ENCODE data around the gene UGT1A8.
"Not testable (repeated sequence)": the region's sequence is repeated elsewhere in the genome, so short reads cannot be mapped to it uniquely, and the experiment has no call there.

The UGT1A8 gene

DNA sequence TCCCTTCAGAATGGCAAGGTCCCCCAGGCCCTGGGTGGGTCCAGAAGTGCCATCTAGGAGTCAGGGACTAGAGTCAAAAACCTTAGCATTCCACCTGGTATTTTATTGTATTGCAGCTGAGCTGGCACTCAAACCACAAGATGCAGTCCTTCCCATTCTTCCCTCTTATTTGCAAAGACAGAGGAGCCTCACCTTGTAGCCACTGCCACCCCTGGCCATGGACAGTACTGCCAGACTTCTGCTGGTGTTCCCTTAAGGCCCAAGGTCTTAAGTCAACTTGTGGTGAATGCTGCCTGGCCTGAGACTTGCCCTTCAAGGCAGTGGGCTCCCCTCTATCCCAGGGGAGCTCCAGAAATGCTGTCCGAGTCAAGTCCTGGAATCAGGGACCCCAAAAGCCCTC is 25.7 kb downstream of the UGT1A8 start:
- DNase-seq = no peak

DNA sequence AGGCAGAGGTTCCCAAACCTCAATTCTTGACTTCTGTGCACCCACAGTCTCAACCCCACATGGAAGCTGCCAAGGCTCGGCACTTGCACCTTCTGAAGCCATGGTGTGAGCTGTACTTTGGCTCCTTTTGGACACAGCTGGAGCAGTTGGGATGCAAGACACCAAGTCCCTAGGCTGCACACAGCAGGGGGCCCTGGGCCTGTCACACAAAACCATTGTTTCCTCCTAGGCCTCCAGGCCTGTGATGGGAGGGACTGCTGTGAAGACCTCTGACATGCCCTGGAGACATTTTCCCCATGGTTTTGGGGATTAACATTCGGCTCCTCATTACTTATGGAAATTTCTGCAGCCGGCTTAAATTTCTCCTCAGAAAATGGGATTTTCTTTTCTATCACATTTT is 28.6 kb downstream of the UGT1A8 start:
- not testable (repeated sequence) for DNase-seq

DNA sequence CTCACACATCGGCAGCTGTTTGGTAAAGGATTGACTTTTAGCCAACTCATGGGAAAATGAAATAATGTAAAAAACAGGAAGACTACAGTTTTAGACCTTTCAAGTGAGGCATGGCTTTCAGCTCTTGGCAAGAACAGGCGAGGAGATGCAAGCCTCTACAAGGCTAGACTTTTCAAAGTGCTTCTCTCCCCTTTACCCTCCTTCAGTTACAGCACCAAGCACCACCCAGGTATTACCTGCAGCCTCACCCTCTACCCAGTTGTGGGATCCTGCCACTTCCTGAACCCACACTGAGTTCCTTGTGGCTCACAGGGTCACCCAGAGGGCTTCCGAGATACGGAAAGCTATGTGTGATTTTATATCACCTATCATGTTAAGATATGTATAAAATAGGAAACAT is 33.5 kb downstream of the UGT1A8 start:
- DNase-seq = no peak

DNA sequence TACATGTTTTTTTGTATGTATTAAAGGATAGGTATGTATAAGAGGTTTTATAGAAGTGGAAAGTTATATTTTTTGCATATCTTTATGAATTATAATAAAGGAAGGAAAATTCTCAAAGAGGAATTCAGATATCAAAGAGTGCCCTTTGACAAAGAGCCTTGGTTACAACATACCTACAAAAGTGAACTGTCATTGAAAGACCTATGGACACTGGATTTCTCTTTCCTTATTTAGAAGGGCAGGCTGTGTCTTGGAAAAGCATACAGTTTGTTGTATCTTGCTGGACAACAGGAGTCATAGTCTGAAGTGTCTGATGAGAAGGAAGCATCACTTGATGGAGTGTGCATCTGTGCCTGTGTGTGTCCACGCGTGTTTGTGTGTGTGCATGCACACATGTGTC is 34.0 kb downstream of the UGT1A8 start:
- DNase-seq = no peak

DNA sequence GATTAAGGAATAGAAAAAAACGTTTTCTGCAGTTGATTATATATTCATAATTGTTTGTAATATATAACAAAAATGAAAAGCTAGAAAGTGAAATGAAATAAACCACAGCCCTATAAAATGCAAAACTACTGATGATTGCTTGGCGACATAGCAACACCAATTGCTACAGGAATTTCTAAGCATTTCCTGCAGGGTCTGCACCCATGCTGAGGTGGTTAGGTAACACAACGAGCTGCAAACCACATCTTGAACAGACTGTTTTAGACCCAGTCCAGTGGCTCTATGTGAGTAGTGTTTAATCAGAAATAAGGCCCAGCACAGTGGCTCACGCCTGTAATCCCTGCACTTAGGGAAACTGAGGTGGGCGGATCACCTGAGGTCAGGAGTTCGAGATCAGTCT is 37.1 kb downstream of the UGT1A8 start:
- DNase-seq = no peak

DNA sequence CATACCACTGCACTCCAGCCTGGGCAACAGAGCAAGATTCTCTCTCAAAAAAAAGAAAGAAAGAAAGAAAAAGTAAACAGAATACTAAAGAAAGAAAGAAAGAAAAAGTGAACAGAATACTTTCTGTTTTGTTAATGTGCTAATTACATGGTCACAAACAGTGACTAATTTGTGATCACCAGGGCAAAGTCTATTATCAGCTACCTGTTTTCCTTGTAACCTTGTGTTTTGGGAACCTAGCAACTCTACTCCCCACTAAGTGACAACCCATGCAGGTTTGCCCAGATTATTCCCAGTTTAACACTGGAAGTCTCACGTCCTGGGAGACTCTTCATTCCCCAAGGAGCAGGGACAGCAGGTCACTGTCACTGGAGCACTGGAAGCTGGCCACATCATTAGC is 37.6 kb downstream of the UGT1A8 start:
- DNase-seq = no peak

DNA sequence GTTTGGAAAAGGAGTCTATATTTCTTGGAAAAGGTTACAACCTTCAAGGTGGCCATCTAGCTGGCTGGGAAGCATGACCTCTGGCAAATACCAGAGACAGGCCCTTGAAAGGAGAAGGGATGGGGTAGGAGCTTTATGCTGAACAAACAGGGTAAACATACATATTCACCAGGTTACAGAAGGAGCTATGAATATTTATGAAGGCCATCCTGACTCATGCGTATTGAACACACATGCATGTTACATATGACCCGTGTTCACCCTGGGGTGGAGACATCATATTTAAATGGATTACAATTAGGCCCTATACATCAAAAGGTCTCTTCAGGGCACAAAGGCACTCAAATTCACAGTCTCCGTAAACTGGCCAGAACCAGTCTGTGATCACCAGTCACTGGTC is 38.5 kb downstream of the UGT1A8 start:
- not testable (repeated sequence) for DNase-seq

DNA sequence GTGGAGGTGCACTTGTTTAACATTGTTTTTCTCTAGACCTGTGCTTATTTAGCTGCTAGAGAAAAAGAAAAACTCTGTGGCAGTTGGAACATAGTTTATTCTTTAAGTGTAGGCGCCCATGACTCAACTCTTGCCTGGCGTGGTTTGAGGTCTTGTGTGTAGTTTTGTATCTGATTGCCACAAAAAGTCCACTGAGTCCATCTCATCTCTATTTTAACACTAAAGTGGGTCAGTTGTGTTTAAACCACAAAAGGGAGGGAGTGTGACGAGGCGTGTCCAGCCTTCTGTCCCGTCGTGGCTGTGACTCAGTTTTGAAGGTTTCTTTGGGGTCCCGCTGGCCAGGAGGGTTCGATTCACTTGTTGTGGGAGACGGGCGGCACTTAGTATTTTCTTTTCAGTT is 39.0 kb downstream of the UGT1A8 start:
- no peak for DNase-seq

DNA sequence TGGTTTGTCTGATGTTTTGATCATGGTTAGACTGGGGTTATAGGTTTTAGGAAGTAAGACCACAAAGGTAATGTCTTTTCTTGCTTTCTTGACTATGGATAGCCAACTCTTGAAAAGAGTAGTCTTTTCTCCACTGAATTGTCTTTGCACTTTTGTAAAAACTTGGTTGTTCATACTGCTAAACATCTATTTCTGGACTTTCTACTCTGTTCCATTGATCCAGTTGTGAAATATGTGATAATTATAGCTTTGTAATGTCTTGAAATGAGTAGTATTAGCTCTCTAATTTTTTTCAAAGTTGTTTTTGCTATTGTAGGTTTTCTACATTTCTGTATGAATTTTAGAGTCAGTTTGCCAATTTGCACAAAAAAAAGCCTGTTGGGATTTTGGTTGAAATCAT is 41.2 kb downstream of the UGT1A8 start:
- DNase-seq = no peak

DNA sequence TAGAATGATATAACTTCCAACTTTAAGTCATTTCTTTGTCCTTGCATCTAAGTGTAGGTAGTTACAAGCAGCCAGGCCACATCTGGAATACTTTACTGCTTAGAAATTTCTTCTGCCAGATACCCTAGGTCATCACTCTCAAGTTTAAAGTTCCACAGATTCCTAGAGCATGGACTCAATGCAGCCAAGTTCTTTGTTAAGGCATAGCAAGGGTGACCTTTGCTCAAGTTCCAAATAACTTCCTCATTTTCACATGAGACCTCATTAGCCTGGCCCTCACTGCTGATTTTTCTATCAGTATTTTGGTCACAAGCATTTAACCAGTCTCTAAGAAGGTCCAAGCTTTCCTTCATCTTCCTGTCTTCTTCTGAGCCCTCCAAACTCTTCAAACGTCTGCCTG is 46.5 kb downstream of the UGT1A8 start:
- DNase-seq = no peak

DNA sequence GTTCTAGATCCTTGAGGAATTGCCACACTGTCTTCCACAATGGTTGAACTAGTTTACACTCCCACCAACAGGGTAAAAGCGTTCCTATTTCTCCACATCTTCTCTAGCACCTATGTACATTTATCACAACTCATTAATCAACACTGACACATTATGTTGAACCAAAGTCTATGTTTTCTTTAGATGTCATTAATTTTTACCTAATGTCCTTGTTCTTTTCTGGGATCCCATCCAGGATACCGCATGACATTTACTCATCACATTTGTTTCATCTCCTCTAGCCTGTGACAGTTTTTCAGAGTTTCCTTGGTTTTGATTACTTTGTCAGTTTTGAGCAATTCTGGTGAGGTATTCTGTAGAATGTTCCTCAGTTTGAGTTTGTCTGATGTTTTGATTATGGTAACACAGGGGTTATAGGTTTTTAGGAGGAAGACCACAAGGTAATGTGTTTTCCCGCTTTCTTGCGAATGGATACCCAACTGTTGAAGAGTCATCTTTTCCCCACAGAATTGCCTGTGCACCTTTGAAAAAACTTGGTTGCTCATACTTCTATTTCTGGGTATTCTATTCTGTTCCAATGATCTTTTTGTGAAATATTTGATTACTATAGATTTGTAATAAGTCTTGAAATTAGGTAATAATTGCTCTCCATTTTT is 51.3 kb downstream of the UGT1A8 start:
- DNase-seq = no peak

DNA sequence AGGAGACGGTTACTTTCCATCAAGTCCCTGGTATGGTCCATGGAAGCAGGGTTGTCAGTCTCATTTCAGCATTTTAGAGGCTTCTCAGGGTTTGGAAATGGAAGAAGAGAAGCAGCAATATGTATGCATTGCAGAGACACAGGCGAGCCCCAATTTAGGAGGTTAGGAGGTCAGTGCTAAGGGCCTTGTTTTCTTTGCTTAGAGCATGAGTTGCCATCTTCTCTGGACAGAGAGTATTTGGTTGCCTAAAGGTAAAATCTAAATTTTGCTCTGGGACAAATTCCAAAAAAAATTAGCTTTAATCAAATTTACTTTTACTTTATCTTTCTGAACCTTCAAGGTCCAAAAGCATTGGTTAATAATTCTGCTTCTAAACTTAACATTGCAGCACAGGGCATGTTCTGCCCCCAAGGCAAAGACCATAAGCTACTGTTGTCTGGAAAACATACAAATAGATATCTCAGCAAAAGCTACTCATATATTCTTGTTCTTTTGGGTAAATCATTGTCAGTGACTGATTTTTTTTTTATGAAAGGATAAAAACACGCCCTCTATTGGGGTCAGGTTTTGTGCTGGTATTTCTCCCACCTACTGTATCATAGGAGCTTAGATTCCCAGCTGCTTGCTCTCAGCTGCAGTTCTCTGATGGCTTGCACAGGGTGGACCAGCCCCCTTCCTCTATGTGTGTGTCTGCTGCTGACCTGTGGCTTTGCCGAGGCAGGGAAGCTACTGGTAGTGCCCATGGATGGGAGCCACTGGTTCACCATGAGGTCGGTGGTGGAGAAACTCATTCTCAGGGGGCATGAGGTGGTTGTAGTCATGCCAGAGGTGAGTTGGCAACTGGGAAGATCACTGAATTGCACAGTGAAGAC is 54.1 kb downstream of the UGT1A8 start, which contains the start of gene UGT1A9:
Gene UGT1A9, plus strand, starts transcription at position 609 of the 872 bp plus-strand sequence. Its CDS starts 37 bp downstream, at position 646.
- no peak for DNase-seq

DNA sequence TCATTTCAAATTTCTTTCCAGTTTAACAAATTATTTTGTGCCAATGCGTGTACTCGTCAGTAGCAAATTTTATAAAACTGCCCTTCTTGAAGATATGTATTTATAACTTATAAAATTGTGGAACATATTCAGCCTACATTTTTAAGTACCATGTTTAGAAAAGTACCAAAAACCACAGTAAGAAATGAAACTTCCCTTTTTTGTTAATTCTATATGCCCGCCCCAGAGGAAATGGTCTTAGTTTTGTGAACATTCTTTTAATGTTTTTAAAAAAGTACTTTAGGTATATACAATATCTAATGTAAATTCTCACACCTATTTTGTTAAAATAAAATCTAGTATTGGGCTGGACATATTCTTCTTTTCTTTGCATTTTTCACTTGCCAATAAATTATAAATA is 55.5 kb downstream of the UGT1A8 start:
- no peak for DNase-seq

DNA sequence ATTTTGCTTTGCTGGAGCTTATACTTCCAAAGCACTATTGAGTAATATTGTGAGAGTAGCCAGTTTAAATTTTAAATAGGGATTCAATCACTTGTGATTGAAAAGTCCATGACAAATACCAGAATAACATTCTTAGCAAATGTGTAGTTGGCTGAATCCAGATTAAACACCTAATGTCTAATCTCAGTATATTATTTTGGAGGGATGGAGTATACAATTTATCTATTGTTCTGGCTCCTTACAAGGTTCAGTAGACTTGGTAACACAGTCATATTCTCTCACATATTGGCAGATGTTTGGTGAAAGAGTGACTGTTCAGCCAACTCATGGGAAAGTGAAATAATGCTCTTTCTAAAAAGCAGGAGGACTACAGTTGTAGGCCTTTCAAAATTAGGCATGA is 56.5 kb downstream of the UGT1A8 start:
- no peak for DNase-seq

DNA sequence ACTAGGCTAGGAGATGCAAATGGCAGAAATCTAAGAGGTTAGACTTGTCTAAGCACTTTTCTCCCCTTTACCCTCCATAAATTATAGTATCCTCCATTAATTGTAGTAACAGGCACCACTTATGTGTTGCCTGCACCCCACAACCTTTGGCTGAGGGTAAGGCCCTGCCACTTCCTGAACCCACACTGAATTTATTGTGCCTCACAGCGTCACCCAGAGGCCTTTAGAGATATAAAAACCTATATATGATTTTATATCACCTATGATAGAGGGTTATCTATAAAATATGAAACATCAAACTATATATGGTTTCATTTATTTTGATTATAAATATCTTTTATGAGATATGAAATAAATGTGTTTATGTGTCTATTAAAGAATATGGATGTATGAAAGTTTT is 56.9 kb downstream of the UGT1A8 start:
- DNase-seq = no peak

DNA sequence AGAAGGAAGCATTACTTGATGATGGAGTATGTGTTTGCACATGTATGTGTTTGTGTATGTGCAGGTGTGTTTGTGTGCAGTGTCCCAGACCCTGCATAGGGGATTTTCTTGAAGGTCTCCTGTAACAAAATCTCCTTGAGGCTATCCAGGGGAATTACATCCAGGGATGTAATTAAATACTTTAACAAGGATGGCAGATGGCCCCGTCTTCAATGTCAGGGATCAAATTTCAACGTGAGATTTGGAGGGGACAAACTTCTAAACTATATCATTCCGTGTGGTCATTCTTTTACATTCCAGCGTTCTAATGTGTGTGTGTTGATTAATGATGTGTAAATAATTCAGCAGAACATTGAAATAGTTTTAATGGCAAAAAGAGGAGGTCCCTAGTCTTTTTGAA is 57.6 kb downstream of the UGT1A8 start:
- no peak for DNase-seq

DNA sequence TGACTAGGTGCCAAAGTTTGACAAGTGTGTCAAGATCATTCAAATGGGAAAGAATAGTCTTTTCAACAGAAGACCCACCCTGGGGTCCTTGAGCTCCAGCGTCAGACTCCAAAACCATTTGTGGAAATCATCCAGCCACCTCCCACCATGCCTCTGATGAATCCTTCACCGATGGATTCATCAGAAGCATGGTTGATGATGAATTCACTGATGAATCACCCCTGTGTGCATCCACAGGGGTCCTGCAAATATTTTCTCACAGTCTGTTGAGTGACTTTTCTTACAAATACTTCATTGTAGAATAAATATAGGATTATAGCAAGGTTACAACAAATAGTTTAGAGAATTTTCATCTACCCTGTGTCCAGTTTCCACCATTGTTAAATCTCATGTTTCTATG is 58.6 kb downstream of the UGT1A8 start:
- DNase-seq = no peak

DNA sequence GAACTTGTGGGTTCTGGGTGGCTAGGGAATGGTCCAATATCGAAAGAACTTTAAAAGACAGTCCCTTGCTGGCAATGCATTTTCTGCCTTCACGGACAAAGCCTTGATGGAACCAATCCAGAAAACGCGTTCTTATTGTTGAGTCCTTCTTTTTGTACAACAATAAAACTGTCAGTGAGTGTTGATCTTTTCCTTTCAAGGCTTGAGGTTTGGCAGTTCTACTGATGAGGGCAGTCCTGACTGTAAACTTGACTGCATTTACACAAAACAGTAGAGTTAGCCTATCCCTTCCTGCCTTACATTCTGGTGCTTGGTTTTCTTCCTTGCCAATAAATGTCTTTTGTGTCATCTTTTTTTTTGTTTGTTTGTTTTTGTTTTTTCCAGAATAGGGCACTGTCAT is 61.8 kb downstream of the UGT1A8 start:
- DNase-seq = no peak

DNA sequence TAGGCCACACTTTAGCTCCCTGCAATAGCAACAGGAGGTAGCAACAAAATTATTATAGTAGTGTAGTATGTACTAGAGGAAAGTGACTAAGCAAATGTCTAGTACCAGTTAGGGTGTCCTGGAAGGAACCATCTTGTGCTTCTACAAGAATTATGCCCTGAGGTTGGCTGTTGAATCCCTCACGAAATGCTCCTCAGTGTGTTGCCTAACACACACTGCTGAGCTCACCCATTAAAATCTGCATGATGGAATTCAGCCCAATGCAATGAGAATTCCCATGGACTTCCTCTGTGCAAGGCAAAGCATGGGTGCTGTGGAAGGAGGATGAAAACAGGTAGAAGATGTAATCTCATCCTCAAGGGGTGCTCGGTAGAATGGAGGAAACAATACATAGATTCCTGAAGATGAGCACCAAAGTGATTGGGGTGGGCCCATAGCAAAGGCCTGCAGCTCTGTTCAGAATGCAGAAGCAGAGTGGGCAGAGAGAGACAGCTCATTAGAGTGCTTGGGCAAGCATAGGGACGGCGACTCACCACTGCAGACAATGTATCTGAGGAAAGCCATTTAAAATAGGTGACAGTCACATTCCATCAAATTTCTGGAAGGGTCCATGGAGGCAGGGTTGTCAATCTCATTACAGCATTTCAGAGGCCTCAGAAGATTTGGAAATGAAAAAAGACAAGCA is 63.1 kb downstream of the UGT1A8 start:
- no peak for DNase-seq

DNA sequence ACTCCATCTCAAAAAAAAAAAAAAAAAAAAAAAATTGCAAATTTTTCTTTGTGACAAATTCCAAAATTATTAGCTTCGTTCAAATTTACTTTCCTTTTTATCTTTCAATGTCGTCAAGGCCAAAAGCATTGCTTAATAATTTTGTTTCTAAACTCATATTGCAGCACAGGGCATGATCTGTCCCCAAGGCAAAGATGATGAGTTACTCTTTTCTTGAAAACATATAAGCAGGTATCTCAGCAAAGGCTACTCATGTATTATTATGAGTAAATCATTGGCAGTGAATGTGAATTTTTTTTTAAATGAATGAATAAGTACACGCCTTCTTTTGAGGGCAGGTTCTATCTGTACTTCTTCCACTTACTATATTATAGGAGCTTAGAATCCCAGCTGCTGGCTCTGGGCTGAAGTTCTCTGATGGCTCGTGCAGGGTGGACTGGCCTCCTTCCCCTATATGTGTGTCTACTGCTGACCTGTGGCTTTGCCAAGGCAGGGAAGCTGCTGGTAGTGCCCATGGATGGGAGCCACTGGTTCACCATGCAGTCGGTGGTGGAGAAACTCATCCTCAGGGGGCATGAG is 64.2 kb downstream of the UGT1A8 start, which contains the start of gene UGT1A7:
Gene UGT1A7, plus strand, starts transcription at position 381 of the 579 bp plus-strand sequence. Its CDS starts 37 bp downstream, at position 418.
- no peak for DNase-seq

DNA sequence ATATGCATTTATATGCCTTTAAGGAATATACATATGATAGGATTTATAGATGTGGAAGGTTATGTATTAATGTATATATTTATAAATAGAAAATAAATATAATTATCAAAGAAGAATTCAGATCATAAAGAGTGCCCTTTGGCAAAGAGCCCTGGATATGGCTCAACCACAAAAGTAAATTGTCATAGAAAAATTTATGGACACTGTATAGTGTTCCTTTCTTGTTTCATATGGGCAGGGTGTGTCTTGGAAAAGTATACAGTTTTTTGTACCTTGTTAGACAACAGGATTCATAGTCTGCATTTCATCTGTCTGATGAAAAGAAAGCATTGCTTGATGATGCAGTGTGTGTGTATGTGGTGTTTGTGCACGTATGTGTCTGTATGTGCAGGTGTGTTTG is 67.2 kb downstream of the UGT1A8 start:
- DNase-seq = no peak

DNA sequence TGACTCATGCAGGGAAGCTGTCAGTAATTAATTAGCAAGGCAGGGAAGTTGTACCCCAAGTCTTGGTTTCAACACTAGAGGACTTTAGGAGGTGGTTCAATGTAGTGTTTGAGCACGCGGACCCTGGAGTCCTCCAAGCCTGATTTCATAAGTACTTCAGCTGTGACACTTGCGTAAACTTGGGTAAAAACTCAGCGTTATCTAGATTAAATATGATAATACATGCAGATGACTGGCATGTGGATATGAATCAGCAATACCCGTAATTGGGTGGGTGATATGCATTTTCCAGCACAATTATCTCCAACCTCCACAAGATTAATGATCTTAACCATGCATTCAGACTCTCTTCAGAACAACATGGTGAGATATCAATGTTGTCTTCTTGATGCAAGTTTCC is 69.5 kb downstream of the UGT1A8 start:
- DNase-seq = no peak

DNA sequence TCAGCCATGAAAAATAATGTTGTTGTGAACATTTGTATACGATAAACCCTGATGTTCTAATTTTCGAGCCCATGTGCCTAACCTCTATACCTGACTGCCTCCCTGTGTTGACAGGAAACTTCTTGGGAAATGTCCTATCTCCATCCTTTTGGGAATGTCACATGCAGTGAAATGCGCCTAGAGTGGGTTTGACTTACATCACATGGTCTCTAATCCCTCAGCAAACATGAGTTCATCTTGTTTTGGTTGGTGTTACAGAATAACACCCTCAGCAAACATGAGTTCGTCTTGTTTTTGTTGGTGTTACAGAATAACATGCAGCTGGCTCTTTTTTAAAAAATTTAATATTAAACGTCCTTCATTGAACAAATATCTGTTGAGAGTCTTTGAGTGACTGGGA is 70.9 kb downstream of the UGT1A8 start:
- no peak for DNase-seq

Data from AML-193 (cell line).